ENCODE results near the gene MMRN2. TPM values are rescaled to one million over a fixed set of nuclear protein-coding genes. Genes with fewer than 3 reads are reported as not detected.
A peak's percentile ranks its signal among the peaks of the same experiment; 100 is the strongest.

Gene MMRN2
- total RNA-seq, 2 donors from 2014 or later, result 49.4 to 55.0 TPM

DNA sequence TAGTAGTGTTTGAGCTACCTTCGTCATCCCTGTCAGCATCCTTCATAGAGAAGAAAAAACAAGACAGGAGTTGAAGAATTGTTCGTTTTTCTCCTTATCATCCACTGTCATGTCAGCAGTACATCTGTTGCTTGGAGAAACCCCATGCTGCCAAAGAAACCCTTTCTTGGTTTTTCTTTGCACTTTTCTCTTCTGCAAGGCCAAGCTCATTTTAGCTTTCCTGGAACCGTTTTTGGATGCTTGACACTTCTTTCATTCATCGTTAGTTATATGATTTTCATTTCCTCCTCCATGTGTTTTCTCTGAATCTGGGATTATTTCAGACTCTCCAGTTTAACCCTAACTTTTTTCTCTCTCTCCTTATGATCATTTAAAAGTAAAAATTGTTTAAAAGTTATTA lies 58.9 kb downstream of the MMRN2 start:
- Histone ChIP-seq H3K27me3 (replicated peaks; ENCODE audit: insufficient read depth) (no peaks in the 10 kb centered on the region), H3K4me1 (ENCODE audit: control insufficient read depth in 1 of 2, low read depth in 2 of 2) (peaks cover 6 to 34% of the 10 kb centered on the region in 2 donors), H3K9me3 (no peaks in the 10 kb centered on the region), H3K4me3 (no peak overlapping the region), H3K36me3 (peaks cover 4% of the 10 kb centered on the region), H3K27ac (no peak overlapping the region)
- DNase-seq (ENCODE audit: low spot score) (no peak), ATAC-seq (ENCODE audit: insufficient number of reproducible peaks, low FRiP score, low read depth) (no peak)
- TF ChIP-seq, protein P1, sequence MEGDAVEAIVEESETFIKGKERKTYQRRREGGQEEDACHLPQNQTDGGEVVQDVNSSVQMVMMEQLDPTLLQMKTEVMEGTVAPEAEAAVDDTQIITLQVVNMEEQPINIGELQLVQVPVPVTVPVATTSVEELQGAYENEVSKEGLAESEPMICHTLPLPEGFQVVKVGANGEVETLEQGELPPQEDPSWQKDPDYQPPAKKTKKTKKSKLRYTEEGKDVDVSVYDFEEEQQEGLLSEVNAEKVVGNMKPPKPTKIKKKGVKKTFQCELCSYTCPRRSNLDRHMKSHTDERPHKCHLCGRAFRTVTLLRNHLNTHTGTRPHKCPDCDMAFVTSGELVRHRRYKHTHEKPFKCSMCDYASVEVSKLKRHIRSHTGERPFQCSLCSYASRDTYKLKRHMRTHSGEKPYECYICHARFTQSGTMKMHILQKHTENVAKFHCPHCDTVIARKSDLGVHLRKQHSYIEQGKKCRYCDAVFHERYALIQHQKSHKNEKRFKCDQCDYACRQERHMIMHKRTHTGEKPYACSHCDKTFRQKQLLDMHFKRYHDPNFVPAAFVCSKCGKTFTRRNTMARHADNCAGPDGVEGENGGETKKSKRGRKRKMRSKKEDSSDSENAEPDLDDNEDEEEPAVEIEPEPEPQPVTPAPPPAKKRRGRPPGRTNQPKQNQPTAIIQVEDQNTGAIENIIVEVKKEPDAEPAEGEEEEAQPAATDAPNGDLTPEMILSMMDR (IDR thresholded peaks at IDR 0.05), result no peak

DNA sequence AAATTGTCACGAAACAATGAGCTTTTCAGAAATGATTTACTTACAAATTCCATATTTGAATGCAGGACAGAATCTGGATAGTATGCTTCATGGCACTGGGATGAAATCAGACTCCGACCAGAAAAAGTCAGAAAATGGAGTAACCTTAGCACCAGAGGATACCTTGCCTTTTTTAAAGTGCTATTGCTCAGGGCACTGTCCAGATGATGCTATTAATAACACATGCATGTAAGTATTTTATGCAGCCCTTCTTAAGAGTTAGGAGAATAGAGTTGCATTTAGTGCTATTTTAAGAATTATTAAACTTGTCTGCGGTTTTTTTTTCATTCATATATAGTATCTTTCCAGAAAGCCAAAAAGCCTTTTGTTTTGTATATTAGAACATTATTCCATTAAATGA lies 67.4 kb downstream of the MMRN2 start:
- no peaks in the 10 kb centered on the region for H3K27me3 ChIP-seq (replicated peaks; ENCODE audit: insufficient read depth)
- no peak for ATAC-seq (ENCODE audit: insufficient number of reproducible peaks, low FRiP score, low read depth)
- H3K27ac ChIP-seq, result peak overlapping the region; percentile 65 to 70
- peaks cover 10 to 26% of the 10 kb centered on the region in 2 donors for H3K4me1 ChIP-seq (ENCODE audit: control insufficient read depth in 1 of 2, low read depth in 2 of 2)
- TF ChIP-seq, protein P1 (IDR thresholded peaks at IDR 0.05), result no peak
- no peaks in the 10 kb centered on the region for H3K9me3 ChIP-seq
- no peak for DNase-seq (ENCODE audit: low spot score)
- no peak overlapping the region for H3K4me3 ChIP-seq
- peaks cover 6% of the 10 kb centered on the region for H3K36me3 ChIP-seq

DNA sequence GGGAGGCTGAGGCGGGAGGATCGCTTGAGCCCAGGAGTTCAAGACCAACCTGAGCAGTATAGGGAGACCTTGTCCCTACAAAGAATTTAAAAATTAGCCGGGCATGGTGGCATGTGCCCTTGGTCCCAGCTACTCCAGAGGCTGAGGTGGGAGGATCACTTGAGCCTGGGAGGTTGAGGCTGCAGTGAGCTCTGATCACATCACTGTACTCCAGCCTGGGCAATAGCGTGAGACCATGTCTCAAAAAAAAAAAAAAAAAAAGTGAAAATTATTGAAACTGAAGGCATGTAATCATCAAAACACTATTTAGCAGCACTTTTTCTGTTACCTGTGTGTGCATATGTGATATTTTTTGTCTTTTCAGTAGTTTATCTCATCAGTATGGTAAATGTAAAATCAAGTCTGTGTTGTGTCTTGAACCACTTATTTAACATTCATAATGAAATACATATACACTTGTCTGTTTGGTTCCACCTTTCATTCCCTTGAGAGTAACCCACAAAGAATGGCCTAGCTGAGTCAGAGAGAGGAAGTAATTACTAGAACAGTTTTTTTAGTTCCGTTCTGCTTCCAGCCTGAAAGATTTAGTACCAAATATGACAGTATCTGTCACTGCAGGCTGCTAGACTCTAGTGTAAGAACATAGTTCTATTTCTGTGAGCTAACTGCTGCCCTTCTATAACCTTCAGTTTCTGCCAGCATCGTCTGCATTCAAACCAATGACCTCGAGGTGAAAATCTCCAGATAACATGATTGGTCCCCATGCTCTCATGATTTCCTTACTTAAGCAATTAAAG lies 68.6 kb downstream of the MMRN2 start:
- Histone ChIP-seq H3K4me3 (no peak overlapping the region), H3K36me3 (peaks cover 3% of the 10 kb centered on the region), H3K4me1 (ENCODE audit: control insufficient read depth in 1 of 2, low read depth in 2 of 2) (peaks cover 10 to 26% of the 10 kb centered on the region in 2 donors), H3K27ac (peak overlapping the region; percentile 65 to 70), H3K9me3 (no peaks in the 10 kb centered on the region), H3K27me3 (replicated peaks; ENCODE audit: insufficient read depth) (no peaks in the 10 kb centered on the region)
- TF ChIP-seq, protein P1 (IDR thresholded peaks at IDR 0.05), result no peak
- DNase-seq (ENCODE audit: low spot score) (no peak), ATAC-seq (ENCODE audit: insufficient number of reproducible peaks, low FRiP score, low read depth) (peak; percentile 77)

Other genes starting within 250 kb of the MMRN2 start
- 100 to 1,000 TPM in 1 of 2 donors, 10 to 100 TPM in 1; 69.0 to 130 TPM for gene BMPR1A, start 201.0 kb downstream of the MMRN2 start, total RNA-seq
- 100 to 1,000 TPM in 1 of 2 donors, 10 to 100 TPM in 1; 50.9 to 167 TPM for gene SNCG, start 984 bp upstream of the MMRN2 start, total RNA-seq
- 100 to 1,000 TPM; 318 to 644 TPM for gene ADIRF, start 10.9 kb upstream of the MMRN2 start, total RNA-seq
- gene FAM25A, start 62.7 kb upstream of the MMRN2 start, total RNA-seq, result not detected
- gene GLUD1, start 137.2 kb upstream of the MMRN2 start, total RNA-seq, result 100 to 1,000 TPM; 141 to 189 TPM
- 10 to 100 TPM; 18.1 to 28.9 TPM for gene SHLD2, start 137.6 kb upstream of the MMRN2 start, total RNA-seq